GM12801 (cell line): ENCODE results near the gene KRTAP4-12.
"Not testable (repeated sequence)": the region's sequence is repeated elsewhere in the genome, so short reads cannot be mapped to it uniquely, and the experiment has no call there.

Experiments used
- TF ChIP-seq, protein P1 (sequence below): IDR thresholded peaks from one replicate; pipeline ENCODE4 v1.5.1; 2011; ENCODE audit warnings: control low read depth; ENCODE audit not compliant: insufficient read length; ENCODE audit errors: extremely low read depth

Gene KRTAP4-12

DNA sequence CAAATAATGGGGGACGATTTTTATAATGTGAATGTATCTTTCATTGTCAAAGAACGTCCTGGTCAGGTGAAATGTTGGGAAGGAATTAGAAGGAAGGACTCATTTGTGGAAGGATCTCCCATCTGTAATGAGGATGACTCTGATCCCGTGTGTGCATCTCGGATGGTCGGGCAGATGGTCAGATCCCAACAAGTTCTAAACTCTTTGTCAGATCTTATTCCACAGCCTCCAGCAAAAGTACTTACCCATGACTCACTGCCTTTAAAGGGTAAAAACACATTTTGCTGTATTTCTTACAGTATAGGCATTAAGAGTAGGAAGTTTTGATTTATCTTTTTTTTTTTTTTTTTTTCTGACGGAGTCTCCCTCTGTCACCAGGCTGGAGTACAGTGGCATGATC, 25.5 kb downstream of the KRTAP4-12 start:
- TF ChIP-seq, protein P1, sequence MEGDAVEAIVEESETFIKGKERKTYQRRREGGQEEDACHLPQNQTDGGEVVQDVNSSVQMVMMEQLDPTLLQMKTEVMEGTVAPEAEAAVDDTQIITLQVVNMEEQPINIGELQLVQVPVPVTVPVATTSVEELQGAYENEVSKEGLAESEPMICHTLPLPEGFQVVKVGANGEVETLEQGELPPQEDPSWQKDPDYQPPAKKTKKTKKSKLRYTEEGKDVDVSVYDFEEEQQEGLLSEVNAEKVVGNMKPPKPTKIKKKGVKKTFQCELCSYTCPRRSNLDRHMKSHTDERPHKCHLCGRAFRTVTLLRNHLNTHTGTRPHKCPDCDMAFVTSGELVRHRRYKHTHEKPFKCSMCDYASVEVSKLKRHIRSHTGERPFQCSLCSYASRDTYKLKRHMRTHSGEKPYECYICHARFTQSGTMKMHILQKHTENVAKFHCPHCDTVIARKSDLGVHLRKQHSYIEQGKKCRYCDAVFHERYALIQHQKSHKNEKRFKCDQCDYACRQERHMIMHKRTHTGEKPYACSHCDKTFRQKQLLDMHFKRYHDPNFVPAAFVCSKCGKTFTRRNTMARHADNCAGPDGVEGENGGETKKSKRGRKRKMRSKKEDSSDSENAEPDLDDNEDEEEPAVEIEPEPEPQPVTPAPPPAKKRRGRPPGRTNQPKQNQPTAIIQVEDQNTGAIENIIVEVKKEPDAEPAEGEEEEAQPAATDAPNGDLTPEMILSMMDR, result no peak

DNA sequence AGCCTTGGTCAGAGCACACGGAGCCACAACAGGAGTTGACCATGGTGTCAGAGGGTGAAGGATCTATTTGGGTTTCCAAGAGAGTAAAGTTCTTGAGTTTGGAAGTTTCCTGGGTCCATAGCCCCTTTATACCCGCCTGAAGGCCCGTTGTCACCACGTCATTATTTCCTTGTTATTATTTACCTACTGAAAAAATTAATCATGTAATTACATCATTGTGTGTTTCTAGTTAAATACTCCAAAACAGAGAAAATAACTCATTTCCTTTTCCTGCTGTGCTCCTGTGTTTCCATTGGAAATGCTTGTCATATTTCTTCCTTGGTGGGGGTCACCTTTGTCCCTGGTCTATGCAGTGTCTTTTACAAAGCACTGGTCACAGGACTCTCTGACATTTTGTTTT, 25.9 kb downstream of the KRTAP4-12 start, which contains the start of gene KRTAP4-8:
Gene KRTAP4-8, minus strand, starts transcription at position 101 of the 400 bp plus-strand sequence. Its CDS starts 58 bp downstream, at position 43.
- TF ChIP-seq, protein P1, result no peak

DNA sequence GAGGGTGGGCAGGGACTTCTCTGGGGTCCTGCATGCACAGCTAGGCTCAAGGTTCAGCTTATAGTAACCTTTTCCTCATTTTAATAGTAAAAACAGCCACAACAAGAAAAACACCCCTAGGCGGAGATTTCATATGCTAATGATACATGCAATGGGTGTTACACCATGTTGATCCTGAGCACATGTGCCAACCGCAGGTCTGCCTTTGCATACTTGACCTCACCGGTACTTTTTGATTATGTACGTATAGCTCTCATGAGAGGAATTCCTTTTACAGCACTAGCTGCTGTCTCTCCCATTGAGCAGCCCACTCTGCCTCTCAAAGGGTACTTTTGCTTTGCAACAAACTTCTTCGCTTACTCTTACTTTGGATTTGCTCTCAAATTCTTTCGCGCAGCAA, 27.9 kb downstream of the KRTAP4-12 start:
- TF ChIP-seq, protein P1, result no peak

DNA sequence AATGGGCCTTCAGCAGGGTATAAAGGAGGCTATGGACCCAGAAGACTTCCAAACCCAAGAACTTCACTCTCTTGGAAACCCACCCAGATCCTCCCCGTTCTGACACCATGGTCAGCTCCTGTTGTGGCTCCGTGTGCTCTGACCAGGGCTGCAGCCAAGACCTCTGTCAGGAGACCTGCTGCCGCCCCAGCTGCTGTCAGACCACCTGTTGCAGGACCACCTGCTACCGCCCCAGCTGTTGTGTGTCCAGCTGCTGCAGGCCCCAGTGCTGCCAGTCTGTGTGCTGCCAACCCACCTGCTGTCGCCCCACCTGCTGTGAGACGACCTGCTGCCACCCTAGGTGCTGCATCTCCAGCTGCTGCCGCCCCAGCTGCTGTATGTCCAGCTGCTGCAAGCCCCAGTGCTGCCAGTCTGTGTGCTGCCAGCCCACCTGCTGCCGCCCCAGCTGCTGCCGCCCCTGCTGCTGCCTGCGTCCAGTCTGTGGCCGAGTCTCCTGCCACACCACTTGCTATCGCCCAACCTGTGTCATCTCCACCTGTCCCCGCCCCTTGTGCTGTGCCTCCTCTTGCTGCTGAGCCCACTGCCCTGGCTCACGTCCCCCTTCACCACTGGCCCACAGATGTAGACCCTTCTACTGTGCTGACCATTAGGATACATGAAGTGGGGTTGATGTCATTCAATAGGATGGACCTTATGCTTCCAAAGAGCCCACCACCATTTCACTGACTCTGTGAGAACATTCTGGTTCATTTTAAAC, 39.7 kb downstream of the KRTAP4-12 start, which contains the start of gene KRTAP4-7:
Gene KRTAP4-7, plus strand, starts transcription at position 51 of the 757 bp plus-strand sequence. Its CDS starts 57 bp downstream, at position 108.
- TF ChIP-seq, protein P1, result not testable (repeated sequence)

DNA sequence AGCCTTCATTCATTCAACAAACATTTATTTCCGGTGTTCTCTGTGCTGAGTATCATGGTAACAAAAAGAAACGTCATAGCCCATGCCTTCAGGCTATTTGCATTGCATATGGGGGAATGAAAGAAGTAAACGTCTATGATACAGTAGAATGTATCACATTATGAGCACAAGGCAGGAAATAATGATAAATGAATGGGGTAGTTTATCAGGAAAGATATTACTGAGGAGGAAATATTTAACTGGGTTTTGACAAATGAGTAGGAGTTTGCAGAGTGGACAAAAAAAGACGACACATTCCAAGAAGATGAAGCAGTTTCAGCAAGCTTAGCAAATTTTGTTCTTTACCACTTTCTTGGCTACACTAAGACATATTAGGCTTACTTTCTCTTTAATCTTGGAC, 41.4 kb downstream of the KRTAP4-12 start:
- TF ChIP-seq, protein P1, result no peak

DNA sequence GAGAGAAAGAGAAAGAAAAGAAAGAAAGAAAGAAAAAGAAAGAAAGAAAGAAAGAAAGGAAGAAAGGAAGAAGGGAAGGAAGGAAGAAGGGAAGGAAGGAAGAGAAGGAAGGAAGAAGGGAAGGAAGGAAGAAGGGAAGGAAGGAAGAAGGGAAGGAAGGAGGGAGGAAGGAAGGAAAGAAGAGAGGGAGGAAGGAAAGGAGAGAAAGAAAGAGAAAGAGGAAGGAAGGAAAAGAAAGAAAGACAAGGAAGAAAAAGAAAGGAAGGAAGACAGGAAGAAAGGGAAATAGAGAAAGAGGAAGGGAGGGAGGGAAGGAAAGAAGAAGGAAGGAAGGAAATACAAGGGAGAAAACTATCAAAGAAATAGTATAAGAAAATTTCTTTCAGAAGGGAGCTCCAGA, 47.2 kb downstream of the KRTAP4-12 start:
- TF ChIP-seq, protein P1, result no peak

DNA sequence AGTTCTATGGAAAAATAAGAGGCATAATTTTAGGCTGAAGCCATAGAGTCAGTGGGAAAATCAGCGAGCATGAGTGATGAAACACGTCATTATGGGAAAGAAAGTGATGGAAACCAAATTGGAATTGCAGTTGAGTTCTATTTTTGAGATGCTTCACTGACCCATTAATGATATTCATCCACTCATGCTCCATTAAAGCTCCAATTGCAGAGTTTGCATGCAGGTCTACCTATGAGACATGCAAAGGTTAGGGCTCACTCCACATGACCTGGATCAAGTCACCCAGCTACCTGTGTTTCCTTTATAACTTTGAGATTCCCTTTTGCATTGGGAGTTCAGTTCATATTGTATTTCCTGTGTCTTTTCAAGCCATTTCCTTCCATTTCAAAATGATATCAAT, 50.3 kb downstream of the KRTAP4-12 start:
- TF ChIP-seq, protein P1, result no peak
